Measurements from ENCODE around the gene NTN1.

GRCh38 chr17:9095390-9095789, 74.1 kb downstream of the NTN1 start:
- TF ChIP-seq EZH2phosphoT487 (conservative IDR thresholded peaks at IDR 0.05; ENCODE audit: low read length) (no peak), CTCF (IDR thresholded peaks at IDR 0.05; ENCODE audit: insufficient read depth, low read length, poor library complexity, severe bottlenecking) (no peak)

Measured in SU-DHL-6 (cell line).